Measurements from ENCODE around the gene PSMD3.
"Not testable (repeated sequence)": the region's sequence is repeated elsewhere in the genome, so short reads cannot be mapped to it uniquely, and the experiment has no call there.

PSMD3 gene

DNA sequence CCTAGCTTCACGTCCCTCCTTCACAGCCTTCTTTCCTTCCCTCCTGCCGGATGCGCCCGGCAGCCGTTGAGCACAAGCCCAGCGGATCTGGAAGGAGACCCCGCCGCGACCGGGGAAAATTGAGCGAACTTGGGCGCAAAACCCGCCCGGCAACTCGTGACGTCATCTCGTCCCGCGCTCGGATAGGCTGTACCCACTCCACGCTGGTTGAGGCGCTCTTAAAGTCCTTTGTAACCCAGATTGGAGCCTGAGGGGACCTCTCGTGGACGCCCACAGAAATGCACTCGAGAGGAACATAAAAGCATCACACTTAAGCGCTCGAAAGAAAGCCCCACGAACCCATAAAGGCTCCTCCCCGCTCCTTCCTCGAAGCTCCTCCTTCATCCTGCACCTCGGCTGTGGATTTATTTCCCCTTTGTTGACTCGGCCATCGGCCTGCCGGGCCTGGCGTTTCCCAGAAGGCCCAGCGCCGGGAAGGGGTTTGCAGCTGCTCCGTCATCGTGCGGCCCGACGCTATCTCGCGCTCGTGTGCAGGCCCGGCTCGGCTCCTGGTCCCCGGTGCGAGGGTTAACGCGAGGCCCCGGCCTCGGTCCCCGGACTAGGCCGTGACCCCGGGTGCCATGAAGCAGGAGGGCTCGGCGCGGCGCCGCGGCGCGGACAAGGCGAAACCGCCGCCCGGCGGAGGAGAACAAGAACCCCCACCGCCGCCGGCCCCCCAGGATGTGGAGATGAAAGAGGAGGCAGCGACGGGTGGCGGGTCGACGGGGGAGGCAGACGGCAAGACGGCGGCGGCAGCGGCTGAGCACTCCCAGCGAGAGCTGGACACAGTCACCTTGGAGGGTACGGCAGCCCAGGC, at the start of gene PSMD3:
PSMD3 (plus strand) TSS at position 457 of the 856 bp plus-strand sequence; CDS start at position 621, 164 bp downstream.
- H3K4me3 ChIP-seq (ENCODE audit: low read length), result peak within 1 kb of the TSS; percentile 99

GRCh38 chr17:39933912-39934311, 46.7 kb upstream of the PSMD3 start:
- no peak overlapping the region for H3K4me3 ChIP-seq (ENCODE audit: low read length)
- no peak for TF ChIP-seq ZNF274 (IDR thresholded peaks at IDR 0.05; ENCODE audit: low read depth, low read length)

More for the DNA sequence above, at the start of gene PSMD3:
- no peak for TF ChIP-seq ZNF274 (IDR thresholded peaks at IDR 0.05; ENCODE audit: low read depth, low read length)

DNA sequence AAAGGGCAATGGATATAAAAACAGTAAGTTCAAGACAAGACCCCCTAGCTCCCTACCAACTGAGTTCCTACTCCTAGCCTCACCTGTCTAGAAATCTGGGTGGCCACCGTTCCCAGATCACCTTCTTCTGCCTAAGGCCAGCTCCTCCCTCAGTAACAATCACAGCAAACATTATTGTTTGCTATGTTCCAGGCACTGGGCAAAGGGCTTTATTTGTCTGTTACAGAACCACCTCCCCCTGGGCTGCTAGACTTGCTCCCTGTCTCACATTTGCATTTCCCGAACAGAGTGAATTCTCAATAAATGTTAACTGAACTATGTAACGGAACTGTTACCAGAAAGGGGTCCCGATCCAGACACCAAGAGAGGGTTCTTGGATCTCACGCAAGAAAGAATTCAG, 46.3 kb upstream of the PSMD3 start:
- H3K4me3 ChIP-seq (ENCODE audit: low read length), result no peak overlapping the region
- TF ChIP-seq ZNF274 (IDR thresholded peaks at IDR 0.05; ENCODE audit: low read depth, low read length), result no peak

DNA sequence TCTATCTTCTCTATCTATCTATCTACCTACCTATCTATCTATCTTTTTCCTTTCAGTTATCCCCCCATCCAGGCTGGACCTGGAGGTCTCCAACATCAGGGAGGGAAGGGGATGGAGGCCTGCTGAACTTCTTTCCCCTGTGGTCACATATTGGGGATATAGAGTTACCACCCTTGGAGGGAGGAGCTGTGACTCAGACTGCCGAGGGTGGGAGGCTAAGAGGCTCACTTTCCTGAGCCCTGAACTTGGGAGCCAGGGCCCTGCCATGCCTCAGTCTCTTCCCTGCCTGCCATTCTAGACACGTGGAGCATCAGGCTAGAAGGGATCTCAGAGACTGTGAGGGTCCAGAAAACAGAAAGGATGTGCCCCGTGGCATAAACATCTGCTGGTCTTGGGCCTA, 44.7 kb upstream of the PSMD3 start:
- H3K4me3 ChIP-seq (ENCODE audit: low read length), result no peak overlapping the region
- TF ChIP-seq ZNF274 (IDR thresholded peaks at IDR 0.05; ENCODE audit: low read depth, low read length), result no peak

GRCh38 chr17:39937447-39937846, 43.2 kb upstream of the PSMD3 start:
- no peak overlapping the region for H3K4me3 ChIP-seq (ENCODE audit: low read length)
- TF ChIP-seq ZNF274 (IDR thresholded peaks at IDR 0.05; ENCODE audit: low read depth, low read length), result no peak

GRCh38 chr17:39938140-39938869, 42.3 kb upstream of the PSMD3 start:
- H3K4me3 ChIP-seq (ENCODE audit: low read length), result no peak overlapping the region
- TF ChIP-seq ZNF274 (IDR thresholded peaks at IDR 0.05; ENCODE audit: low read depth, low read length), result no peak

DNA sequence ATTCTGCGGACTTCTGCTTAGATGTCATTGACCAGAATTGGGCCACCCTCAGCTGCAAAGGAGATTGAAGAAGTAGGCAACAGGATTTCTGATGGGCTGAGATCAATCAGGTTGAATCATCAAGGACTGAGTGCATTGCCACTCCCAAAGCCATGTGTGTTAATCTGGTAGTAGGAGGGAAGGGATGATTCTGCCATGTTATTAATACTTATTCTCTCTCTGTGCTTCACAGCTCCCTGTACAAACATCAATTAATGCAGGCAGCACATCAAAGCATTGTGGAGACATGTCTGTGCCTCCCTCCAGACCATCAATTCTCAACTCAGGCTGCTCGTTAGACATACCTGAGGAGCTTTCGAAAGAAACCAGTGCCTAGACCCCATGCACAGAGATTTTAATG, 41.5 kb upstream of the PSMD3 start:
- no peak overlapping the region for H3K4me3 ChIP-seq (ENCODE audit: low read length)
- TF ChIP-seq ZNF274 (IDR thresholded peaks at IDR 0.05; ENCODE audit: low read depth, low read length), result no peak

GRCh38 chr17:39939588-39940419, 40.8 kb upstream of the PSMD3 start:
- no peak for TF ChIP-seq ZNF274 (IDR thresholded peaks at IDR 0.05; ENCODE audit: low read depth, low read length)
- no peak overlapping the region for H3K4me3 ChIP-seq (ENCODE audit: low read length)

GRCh38 chr17:39943702-39944392, 36.8 kb upstream of the PSMD3 start:
- no peak overlapping the region for H3K4me3 ChIP-seq (ENCODE audit: low read length)
- no peak for TF ChIP-seq ZNF274 (IDR thresholded peaks at IDR 0.05; ENCODE audit: low read depth, low read length)

GRCh38 chr17:39944393-39944711, 36.3 kb upstream of the PSMD3 start:
- no peak overlapping the region for H3K4me3 ChIP-seq (ENCODE audit: low read length)
- no peak for TF ChIP-seq ZNF274 (IDR thresholded peaks at IDR 0.05; ENCODE audit: low read depth, low read length)

- H3K4me3 ChIP-seq (ENCODE audit: low read length), result no peak overlapping the region
- no peak for TF ChIP-seq ZNF274 (IDR thresholded peaks at IDR 0.05; ENCODE audit: low read depth, low read length)
Measured at GRCh38 chr17:39946551-39947330, 33.9 kb upstream of the PSMD3 start.

DNA sequence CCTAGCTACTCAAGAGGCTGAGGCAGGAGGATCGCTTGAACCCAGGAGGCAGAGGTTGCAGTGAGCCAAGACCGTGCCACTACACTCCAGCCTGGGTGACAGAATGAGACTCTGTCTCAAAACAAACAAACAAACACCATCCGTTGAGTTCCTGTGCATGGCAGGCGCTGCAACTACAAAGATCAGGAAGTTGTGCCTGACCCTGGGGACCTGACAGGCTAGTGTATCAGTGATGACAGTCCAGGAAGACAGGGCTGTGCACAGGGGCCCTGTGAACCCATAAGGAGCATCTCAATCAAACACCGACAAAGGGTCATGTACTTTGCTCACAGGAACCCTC, 32.1 kb upstream of the PSMD3 start:
- H3K4me3 ChIP-seq (ENCODE audit: low read length), result not testable (repeated sequence)

DNA sequence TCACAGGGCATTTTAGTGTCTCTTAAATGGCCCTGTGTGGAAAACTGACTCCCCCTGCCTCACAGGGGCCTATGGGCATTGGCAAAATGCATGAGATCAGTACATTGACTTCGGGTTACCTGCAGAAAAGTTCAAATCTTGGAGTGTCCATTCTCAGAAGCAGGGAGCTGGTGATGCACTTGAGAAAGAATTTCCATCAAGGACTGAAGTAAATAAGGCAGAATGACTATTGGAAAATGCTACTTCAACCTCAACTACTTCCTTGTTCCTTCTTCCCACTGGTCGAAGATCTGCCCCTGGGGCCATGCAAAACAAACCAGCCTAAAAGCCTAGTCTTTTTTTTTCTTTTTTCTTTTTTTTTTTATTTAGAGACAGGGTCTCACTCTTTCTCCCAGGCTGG, 31.6 kb upstream of the PSMD3 start:
- no peak for TF ChIP-seq ZNF274 (IDR thresholded peaks at IDR 0.05; ENCODE audit: low read depth, low read length)
- H3K4me3 ChIP-seq (ENCODE audit: low read length), result no peak overlapping the region

Measured in GM08714 (cell line).